Gastrocnemius medialis (tissue), 4 donors: Measurements from ENCODE around the gene NPB. TPM values are rescaled to one million over a fixed set of nuclear protein-coding genes. Genes with fewer than 3 reads are reported as not detected.
A peak's percentile ranks its signal among the peaks of the same experiment; 100 is the strongest.

Experiments used
- ATAC-seq, 2 donors: fragments of 150-250 bp; one replicate each; pipeline ENCODE4 v1.9.1; 2016
- DNase-seq, 2 donors: peaks; one replicate each; pipeline ENCODE4 v3.0.0-alpha.2; 2019
- H3K27ac ChIP-seq, 4 donors: fragments of 200-600 bp; sonication (generic); 1 replicate in 1 of 4; 2 replicates in 3 of 4; pipeline ENCODE4 v1.5.1; 2016 to 2018; ENCODE audit warnings: mild to moderate bottlenecking in 2 of 4, moderate library complexity in 1 of 4
- H3K27me3 ChIP-seq, 3 donors: fragments of 200-600 bp; sonication (generic) in 2 of 3; 1 replicate in 1 of 3; 2 replicates in 2 of 3; pipeline versions ENCODE4 v1.5.1 to v1.6.0; 2016 to 2019; ENCODE audit warnings: mild to moderate bottlenecking in 1 of 3, moderate library complexity in 1 of 3
- H3K36me3 ChIP-seq, 2 donors: fragments of 200-600 bp; sonication (generic) in 1 of 2; one replicate each; pipeline ENCODE4 v1.5.1; 2017 to 2018
- H3K4me1 ChIP-seq, 2 donors: fragments of 200-600 bp; sonication (generic) in 1 of 2; one replicate each; pipeline ENCODE4 v1.5.1; 2016 to 2017; ENCODE audit warnings: mild to moderate bottlenecking in 2 of 2
- H3K4me3 ChIP-seq, 4 donors: fragments of 200-600 bp; sonication (generic) in 3 of 4; 1 replicate in 1 of 4; 2 replicates in 3 of 4; pipeline ENCODE4 v1.5.1; 2016 to 2019; ENCODE audit warnings: mild to moderate bottlenecking in 2 of 4
- H3K9me3 ChIP-seq, 3 donors: fragments of 200-600 bp; sonication (generic) in 2 of 3; 1 replicate in 1 of 3; 2 replicates in 2 of 3; pipeline ENCODE4 v1.5.1; 2016 to 2019
- CTCF ChIP-seq, 5 experiments: fragments of 450-650 bp in 3 of 5; fragments of 200-600 bp in 2 of 5; sonication (generic) in 2 of 5; IDR thresholded peaks in 4 of 5; conservative IDR thresholded peaks in 1 of 5; 1 replicate in 4 of 5; 2 replicates in 1 of 5; pipeline ENCODE4 v1.5.1; 2016 to 2019; ENCODE audit warnings: antibody characterized with exemption in 5 of 5, mild to moderate bottlenecking in 3 of 5, moderate library complexity in 3 of 5
- POLR2A ChIP-seq, 2 donors: fragments of 450-650 bp; IDR thresholded peaks; one replicate each; pipeline ENCODE4 v1.6.1; 2017; ENCODE audit warnings: antibody characterized with exemption in 2 of 2, mild to moderate bottlenecking in 2 of 2, moderate library complexity in 2 of 2
- in situ Hi-C, 4 donors: fragments of 200-750 bp; cut with MboI; loops; one replicate each; pipeline versions ENCODE4 v1.15.0 to v1.8.0; 2017; ENCODE audit warnings: low sequenced_read_pairs in 4 of 4
- intact Hi-C: fragments of 100-400 bp; cut with DNase I; formaldehyde crosslinking; loops from one replicate; pipeline ENCODE4 v1.15.1; 2023; ENCODE audit warnings: low total_unique reads
- total RNA-seq, 4 donors: library from RNA; depleted of rRNA; stranded (reverse); fragments of >200 nt; gene quantifications; one replicate each; pipeline versions ENCODE4 v1.1.0 to v1.2.3, GENCODE V29; 2016

Gene NPB
- total RNA-seq, 4 donors from 2014 or later, result 0.46 to 1.4 (median 1.1) TPM; not detected in 1

DNA sequence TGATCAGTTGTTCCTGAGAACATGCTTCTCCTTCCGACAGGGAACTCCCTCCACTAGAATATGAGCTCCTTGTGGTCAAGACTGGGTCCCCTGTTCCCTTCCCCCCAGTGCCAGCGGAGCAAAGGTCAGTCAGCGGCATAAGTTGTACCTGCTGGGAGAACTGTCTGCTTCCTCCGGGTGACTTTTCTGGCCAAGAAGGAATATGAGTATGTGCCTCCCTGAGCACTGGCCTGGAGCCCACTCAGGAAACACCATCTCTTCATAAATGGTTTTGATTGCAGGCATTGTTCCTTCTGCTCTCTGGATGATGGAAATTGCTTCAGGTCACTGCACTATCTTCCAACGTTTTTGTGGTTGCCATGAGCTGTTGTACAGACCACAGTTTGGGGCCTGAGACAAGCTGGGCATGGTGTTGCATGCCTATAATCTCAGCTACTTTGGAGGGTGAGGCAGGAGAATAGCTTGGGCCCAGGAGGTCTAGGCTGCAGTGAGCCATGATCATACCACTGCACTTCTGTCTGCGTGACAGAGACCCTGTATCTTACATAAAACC, 38.8 kb upstream of the NPB start:
- H3K27ac ChIP-seq, result peak overlapping the region; percentile 99 to 100 (median 99)
- in situ Hi-C loops, result no loop called here

GRCh38 chr17:81863833-81864768, 37.9 kb upstream of the NPB start:
- ATAC-seq (no peak), DNase-seq (no peak)
- in situ Hi-C loops, result no loop called here
- H3K27ac ChIP-seq, result peak overlapping the region; percentile 99 to 100 (median 99)
- H3K36me3 ChIP-seq, result peaks cover 0 to 13% of the 10 kb centered on the region in 2 donors
- no peak overlapping the region for H3K4me3 ChIP-seq
- intact Hi-C loops, result no loop called here
- H3K27me3 ChIP-seq, result no peaks in the 10 kb centered on the region
- H3K4me1 ChIP-seq, result peaks cover 50 to 57% of the 10 kb centered on the region in 2 donors
- TF ChIP-seq POLR2A (IDR thresholded peaks at IDR 0.05) (no peak), CTCF (IDR thresholded peaks at IDR 0.05 in 4 of 5, conservative IDR thresholded peaks at IDR 0.05 in 1 of 5) (no peak)
- H3K9me3 ChIP-seq, result no peaks in the 10 kb centered on the region

More for the DNA sequence above, 38.8 kb upstream of the NPB start:
- intact Hi-C loops, result no loop called here
- ATAC-seq, result no peak
- H3K36me3 ChIP-seq, result peaks cover 0 to 10% of the 10 kb centered on the region in 2 donors
- peaks cover 54 to 64% of the 10 kb centered on the region in 2 donors for H3K4me1 ChIP-seq
- peak in 1 of 2 donors; percentile 61 for DNase-seq
- H3K4me3 ChIP-seq, result no peak overlapping the region
- no peak for TF ChIP-seq CTCF (IDR thresholded peaks at IDR 0.05 in 4 of 5, conservative IDR thresholded peaks at IDR 0.05 in 1 of 5)
- no peak for TF ChIP-seq POLR2A (IDR thresholded peaks at IDR 0.05)
- no peaks in the 10 kb centered on the region for H3K9me3 ChIP-seq
- no peaks in the 10 kb centered on the region for H3K27me3 ChIP-seq

DNA sequence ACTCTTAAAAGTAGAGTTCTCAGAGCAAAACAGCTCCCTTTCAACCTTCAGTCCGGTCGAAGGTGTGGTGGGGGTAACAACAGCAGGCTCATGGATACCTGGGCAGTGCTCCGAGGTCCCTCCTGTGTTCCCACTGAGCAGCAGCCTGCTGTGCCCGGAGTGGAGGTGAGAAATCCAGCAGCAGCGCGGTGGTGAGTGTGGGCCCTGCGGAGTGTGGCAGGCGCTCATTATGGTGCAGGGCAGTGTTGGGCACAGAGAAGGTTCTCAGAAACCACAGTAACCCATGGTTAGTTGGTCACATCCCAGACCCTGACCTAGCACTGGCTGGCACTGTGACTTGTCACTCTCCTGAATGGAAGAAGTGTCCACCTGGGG, 36.7 kb upstream of the NPB start:
- H3K27ac ChIP-seq, result peak overlapping the region; percentile 1 to 99 (median 49)
- intact Hi-C loops, result no loop called here
- TF ChIP-seq CTCF (IDR thresholded peaks at IDR 0.05 in 4 of 5, conservative IDR thresholded peaks at IDR 0.05 in 1 of 5) (no peak), POLR2A (IDR thresholded peaks at IDR 0.05) (no peak)
- DNase-seq, result no peak
- peaks cover 0 to 21% of the 10 kb centered on the region in 2 donors for H3K36me3 ChIP-seq
- no peak overlapping the region for H3K4me3 ChIP-seq
- ATAC-seq, result no peak
- in situ Hi-C loops, result no loop called here
- peaks cover 56 to 63% of the 10 kb centered on the region in 2 donors for H3K4me1 ChIP-seq
- no peaks in the 10 kb centered on the region for H3K27me3 ChIP-seq
- no peaks in the 10 kb centered on the region for H3K9me3 ChIP-seq

DNA sequence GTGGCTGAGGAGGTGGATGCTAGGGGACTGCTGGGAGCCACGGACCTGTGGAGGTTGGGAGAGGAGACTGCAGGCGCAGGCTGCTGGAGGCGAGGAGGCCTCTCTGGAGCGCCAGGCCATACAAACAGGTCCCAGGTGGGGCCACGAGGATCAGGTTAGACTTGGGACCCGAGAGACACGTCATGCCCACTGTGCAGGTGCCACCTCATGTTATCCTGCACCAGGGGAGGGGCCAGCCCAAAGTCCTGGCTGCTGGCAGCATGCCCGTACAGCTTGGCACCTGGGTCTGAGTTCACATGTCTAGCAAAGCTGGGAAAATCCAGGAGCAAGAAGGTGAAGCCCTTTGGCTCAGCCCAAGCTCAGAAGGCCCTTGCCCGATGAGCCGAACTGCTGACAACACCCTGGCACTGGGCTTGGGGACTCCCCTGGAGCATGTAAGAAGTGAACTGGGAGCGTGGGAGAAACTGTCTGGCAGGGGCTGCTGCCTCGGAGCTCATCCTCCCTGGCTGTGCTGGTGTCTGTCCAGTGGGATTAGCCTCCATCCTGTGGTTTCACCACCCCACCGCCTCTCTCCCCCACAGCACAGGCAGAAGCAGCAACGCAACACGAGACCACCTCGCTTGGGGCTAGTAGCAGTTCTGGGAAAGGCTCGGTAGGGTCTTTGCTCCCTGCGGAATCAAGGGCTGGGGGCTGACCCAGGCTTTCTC, 36.2 kb upstream of the NPB start:
- H3K36me3 ChIP-seq, result peaks cover 0 to 21% of the 10 kb centered on the region in 2 donors
- no peak overlapping the region for H3K4me3 ChIP-seq
- DNase-seq (no peak), ATAC-seq (no peak)
- in situ Hi-C loops (no loop called here), intact Hi-C loops (no loop called here)
- TF ChIP-seq CTCF (IDR thresholded peaks at IDR 0.05 in 4 of 5, conservative IDR thresholded peaks at IDR 0.05 in 1 of 5), result no peak
- no peak for TF ChIP-seq POLR2A (IDR thresholded peaks at IDR 0.05)
- peaks cover 58 to 64% of the 10 kb centered on the region in 2 donors for H3K4me1 ChIP-seq
- H3K27ac ChIP-seq, result peak overlapping the region; percentile 4 to 99 (median 70)
- H3K27me3 ChIP-seq, result no peaks in the 10 kb centered on the region
- H3K9me3 ChIP-seq, result no peaks in the 10 kb centered on the region
